Activated CD4-positive, alpha-beta memory T cell treated with anti-CD3 and anti-CD28 coated beads for 36 hours (primary cell): ENCODE results near the gene GNG2. TPM values are rescaled to one million over a fixed set of nuclear protein-coding genes. Genes with fewer than 3 reads are reported as not detected.

ENCODE experiments used
- CTCF ChIA-PET: fragments of 350-600 bp; sonication (Branson Sonifier 250); formaldehyde crosslinking; loops from one replicate; lab custom pipeline; 2021; ENCODE audit warnings: antibody characterized with exemption, inconsistent platforms; lab: Charles Lee
- POLR2A ChIA-PET: fragments of 350-600 bp; sonication (Branson Sonifier 250); formaldehyde crosslinking; loops from one replicate; lab custom pipeline; 2021; ENCODE audit warnings: antibody characterized with exemption; lab: Charles Lee
- DNase-seq: peaks from one replicate; pipeline ENCODE4 v3.0.0-alpha.2; 2020
- H3K27ac Mint-ChIP-seq: one replicate; pipeline ENCODE4 v1.8.0; 2021; ENCODE audit warnings: mixed read lengths
- H3K27me3 Mint-ChIP-seq: one replicate; pipeline ENCODE4 v1.8.0; 2021; ENCODE audit warnings: mixed read lengths
- H3K36me3 Mint-ChIP-seq: one replicate; pipeline ENCODE4 v1.8.0; 2021; ENCODE audit warnings: mixed read lengths
- H3K4me1 Mint-ChIP-seq: one replicate; pipeline ENCODE4 v1.8.0; 2021; ENCODE audit warnings: low read depth, mixed read lengths
- H3K4me3 Mint-ChIP-seq: one replicate; pipeline ENCODE4 v1.8.0; 2021; ENCODE audit warnings: mild to moderate bottlenecking, mixed read lengths
- H3K9me3 Mint-ChIP-seq: one replicate; pipeline ENCODE4 v1.8.0; 2021; ENCODE audit warnings: mixed read lengths
- intact Hi-C: fragments of 100-400 bp; cut with micrococcal nuclease; formaldehyde crosslinking; loops from one replicate; pipeline ENCODE4 v1.15.1; 2023
- total RNA-seq, 2 experiments: library from RNA; stranded (reverse); gene quantifications; one replicate each; pipeline ENCODE4 v1.2.3, GENCODE V29; 2021

GNG2 gene
- total RNA-seq, 2 experiments from 2014 or later = 146 TPM

DNA sequence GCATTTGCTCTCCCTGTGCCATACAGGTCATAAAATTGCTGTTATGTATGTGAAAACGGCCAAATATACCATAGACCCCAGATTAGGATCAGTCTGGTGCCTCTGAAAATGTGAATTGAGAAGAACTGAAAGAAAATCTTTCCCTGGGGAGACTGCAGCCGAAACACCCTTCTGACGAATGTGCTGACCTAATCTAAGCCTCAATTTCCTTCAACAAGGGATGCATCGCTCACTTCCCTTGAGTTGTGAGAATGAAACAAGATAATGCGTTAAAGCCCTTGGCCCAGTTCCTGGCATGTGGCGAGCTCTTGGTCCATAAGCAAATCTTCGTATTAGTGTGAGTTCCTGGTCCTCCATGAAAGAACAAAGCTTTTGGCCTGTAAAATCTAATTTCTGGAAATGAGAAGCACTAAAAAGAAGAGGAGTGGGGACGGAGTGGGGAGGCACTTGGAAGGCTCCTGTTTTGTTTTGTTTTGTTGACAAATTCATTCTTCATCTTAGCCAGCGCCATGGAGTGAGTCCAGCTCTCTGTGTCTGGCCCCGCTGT lies 79.4 kb downstream of the GNG2 start:
- Mint-ChIP-seq H3K4me1 (peaks cover 54% of the 10 kb centered on the region), H3K27ac (peak overlapping the region; percentile 9), H3K9me3 (peaks cover 3% of the 10 kb centered on the region), H3K36me3 (peaks cover 27% of the 10 kb centered on the region), H3K27me3 (no peaks in the 10 kb centered on the region), H3K4me3 (no peak overlapping the region)
- DNase-seq = no peak
- ChIA-PET CTCF (no interaction called here), POLR2A (no interaction called here)
- intact Hi-C loops = no loop called here

- Mint-ChIP-seq H3K36me3 (peaks cover 45% of the 10 kb centered on the region), H3K9me3 (peaks cover 10% of the 10 kb centered on the region), H3K4me1 (peaks cover 52% of the 10 kb centered on the region), H3K27me3 (no peaks in the 10 kb centered on the region), H3K27ac (peak overlapping the region; percentile 47), H3K4me3 (no peak overlapping the region)
- ChIA-PET CTCF (no interaction called here), POLR2A (no interaction called here)
- intact Hi-C loops = no loop called here
- no peak for DNase-seq
Measured at GRCh38 chr14:51942971-51943370, 82.6 kb downstream of the GNG2 start.

GRCh38 chr14:51950007-51950406 lies 89.6 kb downstream of the GNG2 start:
- Mint-ChIP-seq H3K27ac (no peak overlapping the region), H3K4me3 (no peak overlapping the region), H3K36me3 (peaks cover 59% of the 10 kb centered on the region), H3K4me1 (peaks cover 14% of the 10 kb centered on the region), H3K9me3 (peaks cover 7% of the 10 kb centered on the region), H3K27me3 (no peaks in the 10 kb centered on the region)
- no peak for DNase-seq
- ChIA-PET POLR2A (no interaction called here), CTCF (no interaction called here)
- intact Hi-C loops = no loop called here

DNA sequence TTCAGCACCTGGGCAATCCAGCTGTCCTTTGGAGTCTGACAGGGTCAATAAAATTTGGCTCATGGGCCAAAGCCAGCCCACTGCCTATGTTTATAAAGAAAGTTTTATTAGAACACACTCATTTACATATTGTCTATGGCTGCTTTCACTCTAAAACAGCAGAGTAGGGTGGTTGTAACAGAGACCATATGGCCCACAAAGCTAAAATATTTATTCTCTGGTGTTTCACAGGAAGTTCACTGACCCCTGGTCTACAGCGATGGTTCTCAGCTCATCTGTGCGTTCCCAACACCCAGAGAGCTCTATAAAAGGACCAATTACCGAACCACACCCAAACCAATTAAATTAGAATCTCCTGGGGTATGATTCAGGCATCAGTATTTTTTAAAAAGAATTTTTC lies 91.2 kb downstream of the GNG2 start:
- no peak for DNase-seq
- Mint-ChIP-seq H3K27ac (no peak overlapping the region), H3K4me1 (peaks cover 5% of the 10 kb centered on the region), H3K4me3 (no peak overlapping the region), H3K36me3 (peaks cover 57% of the 10 kb centered on the region), H3K27me3 (no peaks in the 10 kb centered on the region), H3K9me3 (no peaks in the 10 kb centered on the region)
- ChIA-PET CTCF (interaction anchor here (0.8 to 1.0 kb wide), 2 partner anchors 27 to 28 kb away, joined by 3 to 4 read pairs; no protein-coding TSS in a partner anchor), POLR2A (no interaction called here)
- intact Hi-C loops = no loop called here

- no peak overlapping the region for H3K4me3 Mint-ChIP-seq
- peaks cover 12% of the 10 kb centered on the region for H3K4me1 Mint-ChIP-seq
- peak overlapping the region; percentile 19 for H3K27ac Mint-ChIP-seq
- intact Hi-C loops = no loop called here
- peaks cover 16% of the 10 kb centered on the region for H3K9me3 Mint-ChIP-seq
- POLR2A ChIA-PET = no interaction called here
- no peaks in the 10 kb centered on the region for H3K27me3 Mint-ChIP-seq
- CTCF ChIA-PET = interaction anchor here (1.5 kb wide), 1 partner anchor 93 kb away, joined by 7 read pairs; no protein-coding TSS in a partner anchor
- no peak for DNase-seq
- H3K36me3 Mint-ChIP-seq = peaks cover 74% of the 10 kb centered on the region
Measured at GRCh38 chr14:51954031-51954430, 93.6 kb downstream of the GNG2 start.

GRCh38 chr14:51954657-51955056 lies 94.2 kb downstream of the GNG2 start:
- H3K9me3 Mint-ChIP-seq = peaks cover 23% of the 10 kb centered on the region
- no peak overlapping the region for H3K27ac Mint-ChIP-seq
- H3K4me1 Mint-ChIP-seq = peaks cover 15% of the 10 kb centered on the region
- DNase-seq = no peak
- ChIA-PET CTCF (interaction anchor here (0.9 to 2.6 kb wide), 3 partner anchors 24 to 126 kb away, joined by 4 to 7 read pairs (median 6); no protein-coding TSS in a partner anchor), POLR2A (no interaction called here)
- no peak overlapping the region for H3K4me3 Mint-ChIP-seq
- intact Hi-C loops = no loop called here
- no peaks in the 10 kb centered on the region for H3K27me3 Mint-ChIP-seq
- H3K36me3 Mint-ChIP-seq = peaks cover 80% of the 10 kb centered on the region

- peaks cover 64% of the 10 kb centered on the region for H3K36me3 Mint-ChIP-seq
Measured at GRCh38 chr14:51957950-51958349, 97.5 kb downstream of the GNG2 start.

GRCh38 chr14:51959928-51960327 lies 99.5 kb downstream of the GNG2 start:
- H3K4me3 Mint-ChIP-seq = no peak overlapping the region
- no peak overlapping the region for H3K27ac Mint-ChIP-seq
- peaks cover 29% of the 10 kb centered on the region for H3K9me3 Mint-ChIP-seq
- CTCF ChIA-PET = interaction anchor here (1.1 kb wide), 1 partner anchor 18 kb away, joined by 4 read pairs; no protein-coding TSS in a partner anchor
- DNase-seq = no peak
- no peaks in the 10 kb centered on the region for H3K27me3 Mint-ChIP-seq
- POLR2A ChIA-PET = no interaction called here
- intact Hi-C loops = no loop called here
- peaks cover 43% of the 10 kb centered on the region for H3K4me1 Mint-ChIP-seq
- H3K36me3 Mint-ChIP-seq = peaks cover 55% of the 10 kb centered on the region

More at GRCh38 chr14:51957950-51958349, 97.5 kb downstream of the GNG2 start:
- Mint-ChIP-seq H3K27me3 (no peaks in the 10 kb centered on the region), H3K4me1 (peaks cover 35% of the 10 kb centered on the region), H3K4me3 (no peak overlapping the region), H3K9me3 (peaks cover 29% of the 10 kb centered on the region), H3K27ac (no peak overlapping the region)
- ChIA-PET POLR2A (no interaction called here), CTCF (interaction anchor here (1.2 to 1.4 kb wide), 2 partner anchors 21 to 181 kb away, joined by 4 to 5 read pairs; no protein-coding TSS in a partner anchor)
- intact Hi-C loops = no loop called here
- no peak for DNase-seq

DNA sequence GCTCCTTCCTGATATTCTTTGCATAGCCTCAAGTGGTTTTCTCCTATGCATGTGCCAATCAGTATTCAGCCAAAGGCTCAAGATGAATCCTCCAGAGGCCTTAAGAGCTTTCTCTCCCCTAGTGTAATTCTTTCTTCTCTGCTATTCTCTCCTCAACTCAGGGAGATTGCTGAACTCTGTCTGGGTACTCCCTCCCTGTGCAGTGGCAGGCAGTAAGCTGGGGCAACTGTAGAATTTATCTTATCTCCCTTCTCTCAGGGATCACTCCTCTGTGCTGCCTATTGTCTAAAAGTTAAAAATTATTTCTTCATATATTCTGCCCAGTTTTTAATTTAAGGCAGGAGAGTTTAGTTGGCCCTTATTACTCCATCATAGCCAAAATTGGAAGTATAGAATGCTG lies 100.5 kb downstream of the GNG2 start:
- H3K4me3 Mint-ChIP-seq = no peak overlapping the region
- no peak for DNase-seq
- CTCF ChIA-PET = no interaction called here
- peaks cover 29% of the 10 kb centered on the region for H3K9me3 Mint-ChIP-seq
- intact Hi-C loops = no loop called here
- H3K36me3 Mint-ChIP-seq = peaks cover 53% of the 10 kb centered on the region
- H3K27ac Mint-ChIP-seq = no peak overlapping the region
- POLR2A ChIA-PET = no interaction called here
- H3K4me1 Mint-ChIP-seq = peaks cover 43% of the 10 kb centered on the region
- no peaks in the 10 kb centered on the region for H3K27me3 Mint-ChIP-seq

GRCh38 chr14:51962711-51963110 lies 102.3 kb downstream of the GNG2 start:
- H3K27me3 Mint-ChIP-seq = no peaks in the 10 kb centered on the region
- DNase-seq = no peak
- peaks cover 36% of the 10 kb centered on the region for H3K36me3 Mint-ChIP-seq
- no peak overlapping the region for H3K4me3 Mint-ChIP-seq
- peaks cover 23% of the 10 kb centered on the region for H3K9me3 Mint-ChIP-seq
- CTCF ChIA-PET = interaction anchor here (1.1 to 3.3 kb wide), 2 partner anchors 16 to 20 kb away, joined by 4 to 13 read pairs; no protein-coding TSS in a partner anchor
- H3K4me1 Mint-ChIP-seq = peaks cover 43% of the 10 kb centered on the region
- peak overlapping the region; percentile 15 for H3K27ac Mint-ChIP-seq
- intact Hi-C loops = no loop called here
- POLR2A ChIA-PET = interaction anchor here (0.9 kb wide), 1 partner anchor 50 kb away, joined by 3 read pairs; no protein-coding TSS in a partner anchor

GRCh38 chr14:51963286-51963685 lies 102.9 kb downstream of the GNG2 start:
- Mint-ChIP-seq H3K9me3 (peaks cover 20% of the 10 kb centered on the region), H3K4me3 (no peak overlapping the region), H3K36me3 (peaks cover 31% of the 10 kb centered on the region), H3K4me1 (peaks cover 40% of the 10 kb centered on the region), H3K27ac (no peak overlapping the region), H3K27me3 (no peaks in the 10 kb centered on the region)
- CTCF ChIA-PET = interaction anchor here (1.1 to 3.3 kb wide), 2 partner anchors 16 to 19 kb away, joined by 4 to 13 read pairs; no protein-coding TSS in a partner anchor
- no peak for DNase-seq
- intact Hi-C loops = no loop called here
- POLR2A ChIA-PET = interaction anchor here (0.9 kb wide), 1 partner anchor 50 kb away, joined by 3 read pairs; no protein-coding TSS in a partner anchor

DNA sequence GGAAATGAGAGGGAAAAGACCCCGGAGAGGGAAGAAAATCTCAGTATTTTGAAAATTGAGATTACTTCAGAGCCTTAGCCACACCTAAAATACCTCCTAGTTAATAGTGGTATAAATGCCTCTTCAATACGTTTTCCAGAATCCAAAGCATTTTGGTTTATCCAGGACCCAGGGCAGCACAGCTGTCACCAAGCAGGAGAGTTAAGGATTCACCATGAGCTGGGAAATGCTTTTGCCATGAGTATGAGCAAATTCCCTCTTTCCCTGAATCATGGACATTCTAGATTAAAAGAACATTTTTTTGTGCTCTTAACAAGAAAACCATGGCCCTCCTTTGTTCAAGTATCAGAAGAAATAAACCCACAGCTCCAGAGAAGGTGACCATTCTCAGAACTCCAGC lies 107.1 kb downstream of the GNG2 start:
- POLR2A ChIA-PET = no interaction called here

More for the DNA sequence above, 107.1 kb downstream of the GNG2 start:
- Mint-ChIP-seq H3K4me1 (peaks cover 12% of the 10 kb centered on the region), H3K27ac (peak overlapping the region; percentile 14), H3K4me3 (no peak overlapping the region), H3K27me3 (no peaks in the 10 kb centered on the region), H3K36me3 (peaks cover 11% of the 10 kb centered on the region), H3K9me3 (no peaks in the 10 kb centered on the region)
- CTCF ChIA-PET = interaction anchor here (2.3 kb wide), 1 partner anchor 11 kb away, joined by 15 read pairs; no protein-coding TSS in a partner anchor
- no peak for DNase-seq
- intact Hi-C loops = no loop called here
